Esophagus (tissue), 2 donors: ENCODE data around the gene EEFSEC. TPM values are rescaled to one million over a fixed set of nuclear protein-coding genes. Genes with fewer than 3 reads are reported as not detected.

Source experiments
- H3K27ac ChIP-seq, 2 donors: one replicate each; pipeline ENCODE4 v1.5.1; 2013; ENCODE audit warnings: low read depth in 2 of 2, mild to moderate bottlenecking in 2 of 2, inconsistent platforms in 1 of 2, low read length in 1 of 2, moderate library complexity in 1 of 2
- H3K27me3 ChIP-seq, 2 donors: one replicate each; pipeline ENCODE4 v1.6.1; 2013; ENCODE audit warnings: low read length in 2 of 2, control low read depth in 1 of 2, mild to moderate bottlenecking in 1 of 2; ENCODE audit not compliant: insufficient read depth in 2 of 2, control insufficient read depth in 1 of 2
- H3K36me3 ChIP-seq, 2 donors: one replicate each; pipeline ENCODE4 v1.6.1; 2013; ENCODE audit warnings: low read length in 1 of 2; ENCODE audit not compliant: control insufficient read depth in 2 of 2, insufficient read depth in 2 of 2
- H3K4me1 ChIP-seq, 2 donors: one replicate each; pipeline ENCODE4 v1.6.1; 2013; ENCODE audit warnings: low read length in 1 of 2; ENCODE audit not compliant: control insufficient read depth in 2 of 2, insufficient read depth in 2 of 2
- H3K4me3 ChIP-seq, 2 donors: one replicate each; pipeline ENCODE4 v1.5.1; 2013; ENCODE audit warnings: low read length in 2 of 2, mild to moderate bottlenecking in 2 of 2, low read depth in 1 of 2, moderate library complexity in 1 of 2
- H3K9me3 ChIP-seq, 2 donors: one replicate each; pipeline ENCODE4 v1.6.1; 2013; ENCODE audit warnings: mild to moderate bottlenecking in 2 of 2, low read depth in 1 of 2, low read length in 1 of 2, moderate library complexity in 1 of 2; ENCODE audit not compliant: control insufficient read depth in 2 of 2, insufficient read depth in 1 of 2
- WGBS, 2 donors: extraction: QIAGEN DNeasy Blood & Tissue Kit; methylation state at CpG; one replicate each; pipeline ENCODE4 v1.1.7; 2013; 5-methylcytosine and 5-hydroxymethylcytosine counted together
- polyA plus RNA-seq, 2 donors: library from polyadenylated mRNA; stranded (reverse); fragments of 200-250 nt; gene quantifications; one replicate each; pipeline ENCODE4 v1.2.3, GENCODE V29; 2013
- donor health status: healthy with polysubstance abuse.
- donor health status: Bipolar disorder and iron deficiency.

EEFSEC gene
- polyA plus RNA-seq, 2 donors, result 6.1 to 10.0 TPM

DNA sequence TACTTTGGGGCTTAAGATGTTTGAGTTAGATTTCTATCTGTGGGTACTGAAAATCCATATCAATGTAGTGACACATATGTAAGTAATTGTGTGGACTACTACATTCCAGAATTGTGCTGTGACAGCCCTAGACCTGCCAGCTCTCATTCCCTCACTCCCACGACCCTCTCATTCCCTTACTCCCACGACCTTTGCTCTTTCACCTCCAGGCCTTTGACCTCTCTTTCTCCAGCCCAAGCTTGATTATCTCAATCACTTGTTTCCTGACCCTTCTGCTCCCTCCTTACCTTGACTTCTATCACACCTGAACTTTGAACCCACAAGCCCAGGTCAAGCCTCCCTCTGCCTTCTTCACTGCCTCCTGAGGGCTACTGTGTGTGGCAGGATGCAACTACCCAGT lies 26.0 kb upstream of the EEFSEC start:
- 47 to 62% methylated on average over 2 of the region's 2 CpGs for WGBS, 2 donors
- H3K4me1 ChIP-seq, result no peaks in the 10 kb centered on the region
- no peaks in the 10 kb centered on the region for H3K36me3 ChIP-seq
- H3K9me3 ChIP-seq, result no peaks in the 10 kb centered on the region
- H3K4me3 ChIP-seq, result no peak overlapping the region
- no peaks in the 10 kb centered on the region for H3K27me3 ChIP-seq
- no peak overlapping the region for H3K27ac ChIP-seq

DNA sequence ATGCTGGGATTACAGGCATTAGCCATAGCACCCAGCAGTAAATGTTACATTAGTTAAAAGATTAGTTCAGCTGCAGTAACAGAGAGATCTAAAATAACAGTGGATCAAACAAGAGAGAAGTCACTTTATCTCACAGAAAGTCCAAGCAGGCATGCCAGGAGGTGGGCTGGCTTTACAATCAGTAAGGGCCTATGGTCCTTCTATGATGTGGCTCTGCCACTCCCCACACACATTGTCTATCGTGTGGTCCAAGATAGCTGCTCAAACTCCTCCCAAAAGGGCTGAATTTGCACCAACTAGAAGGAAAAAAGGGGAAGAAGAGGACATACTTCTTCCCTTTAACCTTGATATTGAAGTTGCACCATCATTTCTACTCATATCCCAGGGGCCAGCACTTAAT lies 25.0 kb upstream of the EEFSEC start:
- Histone ChIP-seq H3K4me1 (no peaks in the 10 kb centered on the region), H3K9me3 (no peaks in the 10 kb centered on the region), H3K27ac (no peak overlapping the region), H3K4me3 (no peak overlapping the region), H3K36me3 (no peaks in the 10 kb centered on the region), H3K27me3 (no peaks in the 10 kb centered on the region)
- 43 to 59% methylated on average over 1 of the region's 1 CpG for WGBS, 2 donors

DNA sequence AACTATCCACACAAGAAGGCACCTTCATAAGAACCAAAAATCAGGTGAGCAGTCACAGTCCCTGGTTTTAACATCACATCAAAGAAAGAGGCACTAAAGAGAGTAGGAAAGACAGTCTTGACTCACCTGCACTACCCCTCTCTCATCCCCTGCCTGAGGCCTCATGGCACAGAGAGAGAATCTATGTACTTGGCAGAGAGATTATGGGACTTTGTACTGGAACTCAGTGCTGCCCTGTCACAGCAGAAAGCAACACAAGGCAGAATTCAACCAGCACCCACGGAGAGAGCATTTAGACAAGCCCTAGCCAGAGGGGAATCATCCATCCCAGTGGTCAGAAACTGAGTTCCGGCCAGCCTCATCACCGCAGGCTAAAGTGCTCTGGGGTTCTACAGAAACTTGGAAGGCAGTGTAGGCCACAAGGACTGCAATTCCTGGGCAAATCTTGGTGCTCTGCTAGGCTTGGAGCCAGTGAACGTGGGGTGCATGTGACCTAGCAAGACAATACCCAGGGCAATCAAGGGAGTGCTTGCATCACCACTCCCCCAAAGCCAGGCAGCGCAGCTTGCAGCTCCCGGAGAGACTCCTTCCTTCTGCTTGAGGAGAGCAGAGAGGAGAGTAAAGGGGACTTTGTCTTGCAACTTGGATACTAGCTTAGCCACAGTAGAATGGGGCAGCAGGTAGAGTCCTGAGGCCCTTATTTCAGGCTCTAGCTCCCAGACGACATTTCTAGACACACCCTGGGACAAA lies 21.2 kb upstream of the EEFSEC start:
- 86 to 87% methylated on average over 7 of the region's 7 CpGs for WGBS, 2 donors
- Histone ChIP-seq H3K4me3 (no peak overlapping the region), H3K27me3 (no peaks in the 10 kb centered on the region), H3K9me3 (no peaks in the 10 kb centered on the region), H3K27ac (no peak overlapping the region), H3K4me1 (no peaks in the 10 kb centered on the region), H3K36me3 (no peaks in the 10 kb centered on the region)

DNA sequence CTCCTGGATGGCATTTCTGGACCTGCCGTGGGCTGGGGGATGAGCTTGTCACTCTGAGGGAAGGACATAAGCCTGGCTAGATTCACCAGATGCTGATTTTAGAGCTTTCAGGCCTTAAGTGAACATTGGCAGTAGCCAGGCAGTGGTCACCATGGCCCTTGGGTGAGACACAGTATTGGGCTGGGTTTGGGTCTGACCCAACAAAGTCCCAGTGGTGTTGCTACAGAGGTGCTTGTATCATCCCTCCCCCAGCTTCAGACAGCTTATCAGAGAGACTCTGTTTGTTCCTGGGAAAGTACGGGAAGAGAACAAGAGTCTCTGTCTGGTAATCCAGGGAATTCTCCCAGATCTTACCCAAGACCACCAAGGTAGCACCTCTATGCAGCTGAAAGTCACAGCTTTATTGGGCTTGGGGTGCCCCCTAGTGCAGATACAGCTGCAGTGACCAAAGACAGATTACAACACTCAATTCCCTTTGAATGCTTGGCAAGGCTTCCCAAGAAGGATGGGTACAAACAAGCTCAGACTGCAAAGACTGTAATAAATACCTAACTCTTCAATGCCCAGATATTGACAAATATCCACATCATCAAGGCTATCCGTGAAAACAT lies 19.9 kb upstream of the EEFSEC start:
- H3K9me3 ChIP-seq, result no peaks in the 10 kb centered on the region
- H3K36me3 ChIP-seq, result no peaks in the 10 kb centered on the region
- no peaks in the 10 kb centered on the region for H3K4me1 ChIP-seq
- H3K27ac ChIP-seq, result no peak overlapping the region
- 68 to 70% methylated on average over 3 of the region's 3 CpGs for WGBS, 2 donors
- H3K4me3 ChIP-seq, result no peak overlapping the region
- H3K27me3 ChIP-seq, result no peaks in the 10 kb centered on the region

DNA sequence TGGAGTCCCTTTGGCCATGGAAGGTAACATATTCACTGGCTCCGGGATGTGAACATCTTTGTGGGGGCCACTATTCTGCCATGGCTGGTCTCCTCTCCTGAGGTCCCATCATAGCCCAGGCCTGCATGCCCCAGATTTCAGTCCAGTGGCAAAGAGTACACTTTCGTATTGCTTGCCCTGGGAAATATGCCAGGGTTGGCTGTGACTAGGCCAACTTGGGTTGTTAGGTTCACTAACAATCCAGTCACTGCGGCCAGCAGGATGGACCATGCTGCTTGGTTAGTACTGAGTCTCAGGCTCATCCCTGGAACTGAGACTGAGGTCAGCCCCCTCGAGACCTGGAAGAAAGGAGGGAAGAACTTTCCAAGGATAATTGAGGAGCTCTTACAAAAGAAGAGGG lies 9.8 kb upstream of the EEFSEC start:
- Histone ChIP-seq H3K9me3 (no peaks in the 10 kb centered on the region), H3K4me1 (peaks cover 0 to 2% of the 10 kb centered on the region in 2 donors), H3K36me3 (no peaks in the 10 kb centered on the region), H3K27me3 (no peaks in the 10 kb centered on the region), H3K4me3 (no peak overlapping the region), H3K27ac (no peak overlapping the region)
- 89 to 95% methylated on average over 4 of the region's 4 CpGs for WGBS, 2 donors

DNA sequence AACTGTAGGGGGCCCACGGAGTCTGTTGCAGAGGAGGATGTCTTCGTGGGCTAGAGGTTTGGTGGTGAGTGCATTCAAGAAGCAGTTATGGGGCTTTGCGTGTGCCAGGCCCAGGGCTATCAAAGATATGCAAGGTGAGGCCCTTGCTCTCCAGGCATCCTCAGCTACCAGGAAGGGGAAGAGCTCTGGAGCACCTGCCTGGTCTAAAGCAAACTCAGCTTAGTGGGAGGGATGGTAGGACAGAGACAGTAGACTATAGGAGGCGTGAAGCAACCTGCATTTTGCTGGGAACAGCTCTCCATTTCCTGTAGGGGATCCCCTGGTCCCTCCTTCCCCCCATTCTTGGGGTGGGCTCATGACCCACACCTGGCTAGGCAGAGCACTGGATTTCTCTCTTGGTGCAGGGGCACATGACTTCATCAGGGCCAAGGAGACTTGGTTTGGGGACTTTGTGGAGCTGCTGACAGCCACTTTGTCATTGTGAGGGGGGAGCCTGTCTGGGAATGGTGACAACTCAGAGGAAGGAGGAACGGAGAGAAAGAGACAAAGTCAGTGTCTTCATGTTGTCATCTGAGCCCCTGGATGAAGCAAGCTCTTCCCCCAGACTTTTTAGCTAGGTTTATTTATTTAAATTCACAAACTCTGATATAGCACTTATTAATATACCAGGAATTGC lies 8.6 kb upstream of the EEFSEC start:
- 71 to 76% methylated on average over 5 of the region's 5 CpGs for WGBS, 2 donors
- H3K4me3 ChIP-seq, result no peak overlapping the region
- H3K36me3 ChIP-seq, result no peaks in the 10 kb centered on the region
- H3K27me3 ChIP-seq, result no peaks in the 10 kb centered on the region
- H3K27ac ChIP-seq, result no peak overlapping the region
- H3K9me3 ChIP-seq, result no peaks in the 10 kb centered on the region
- H3K4me1 ChIP-seq, result peaks cover 0 to 2% of the 10 kb centered on the region in 2 donors

DNA sequence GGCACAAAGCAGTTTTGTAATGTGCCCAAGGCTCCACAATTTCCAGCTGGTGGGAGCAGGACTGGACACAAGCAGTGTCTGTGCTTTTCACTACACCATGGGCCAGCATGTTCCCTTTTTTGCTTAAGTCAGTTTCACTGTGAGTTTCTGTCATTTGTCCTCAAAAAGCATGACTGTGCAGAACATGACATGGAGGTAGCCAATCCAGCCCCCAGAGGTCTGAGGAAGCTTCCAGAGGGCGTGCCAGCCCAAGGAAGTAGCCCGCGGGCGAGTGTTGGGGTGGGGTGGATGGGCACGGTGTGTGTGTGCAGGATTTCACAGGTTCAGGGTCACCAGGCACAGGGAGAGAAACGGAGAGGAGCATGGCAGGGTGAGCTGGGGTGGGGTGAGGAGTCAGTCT lies 8.0 kb upstream of the EEFSEC start:
- Histone ChIP-seq H3K9me3 (no peaks in the 10 kb centered on the region), H3K36me3 (no peaks in the 10 kb centered on the region), H3K27me3 (no peaks in the 10 kb centered on the region), H3K4me1 (peaks cover 0 to 2% of the 10 kb centered on the region in 2 donors), H3K4me3 (no peak overlapping the region), H3K27ac (no peak overlapping the region)
- WGBS, 2 donors, result 61 to 65% methylated on average over 6 of the region's 6 CpGs

DNA sequence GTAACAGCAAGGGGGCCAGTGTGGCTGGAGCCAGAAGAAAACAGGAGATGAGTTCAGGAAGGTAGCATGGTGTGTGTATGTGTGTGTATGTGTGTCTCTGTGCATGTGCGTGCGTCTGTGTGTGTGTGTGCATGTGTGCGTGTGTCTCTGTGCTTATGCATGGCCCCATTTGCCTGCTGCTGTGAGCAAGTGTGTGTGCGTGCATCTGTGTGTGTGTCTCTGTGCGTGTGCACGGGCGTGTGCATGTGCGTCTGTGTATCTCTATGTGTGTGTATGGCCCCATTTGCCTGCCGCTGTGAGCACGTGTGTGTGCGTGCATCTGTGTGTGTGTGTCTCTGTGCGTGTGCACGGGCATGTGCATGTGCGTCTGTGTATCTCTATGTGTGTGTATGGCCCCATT lies 7.1 kb upstream of the EEFSEC start:
- H3K27me3 ChIP-seq, result no peaks in the 10 kb centered on the region
- peaks cover 0 to 2% of the 10 kb centered on the region in 2 donors for H3K4me1 ChIP-seq
- H3K9me3 ChIP-seq, result no peaks in the 10 kb centered on the region
- 96 to 97% methylated on average over 14 of the region's 14 CpGs for WGBS, 2 donors
- no peak overlapping the region for H3K4me3 ChIP-seq
- H3K36me3 ChIP-seq, result no peaks in the 10 kb centered on the region
- H3K27ac ChIP-seq, result no peak overlapping the region

DNA sequence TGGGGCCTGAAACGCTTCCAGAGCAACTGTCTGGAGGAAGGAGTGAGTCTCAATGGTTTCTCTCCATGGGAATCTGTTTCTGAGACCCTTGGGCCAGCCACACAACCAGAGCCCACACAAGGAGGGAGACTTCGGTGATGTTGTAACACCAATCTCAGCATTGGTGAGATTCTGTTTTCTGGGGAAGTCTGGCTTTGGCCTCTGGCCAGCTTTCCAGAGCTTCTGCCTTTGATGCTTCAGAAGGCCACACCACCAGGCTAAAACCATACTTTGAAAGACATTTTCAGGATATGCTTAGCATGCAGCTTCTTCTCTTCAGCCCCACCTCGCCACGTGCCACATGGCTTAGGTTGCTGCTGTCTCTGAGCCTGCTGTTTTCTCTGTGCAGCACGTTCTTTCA lies 3.6 kb upstream of the EEFSEC start:
- no peak overlapping the region for H3K4me3 ChIP-seq
- H3K27ac ChIP-seq, result no peak overlapping the region
- WGBS, 2 donors, result 78 to 87% methylated on average over 5 of the region's 5 CpGs
- H3K4me1 ChIP-seq, result peaks cover 0 to 2% of the 10 kb centered on the region in 2 donors
- no peaks in the 10 kb centered on the region for H3K36me3 ChIP-seq
- no peaks in the 10 kb centered on the region for H3K27me3 ChIP-seq
- H3K9me3 ChIP-seq, result no peaks in the 10 kb centered on the region
